ENCODE results near the gene PNLDC1. TPM values are rescaled to one million over a fixed set of nuclear protein-coding genes. Genes with fewer than 3 reads are reported as not detected.

The PNLDC1 gene
- total and polyA plus RNA-seq, 9 of the 15 experiments (the other 6 are each of a cell fraction or from before 2014, with no cell fraction given): 0.12 TPM; not detected in 8

DNA sequence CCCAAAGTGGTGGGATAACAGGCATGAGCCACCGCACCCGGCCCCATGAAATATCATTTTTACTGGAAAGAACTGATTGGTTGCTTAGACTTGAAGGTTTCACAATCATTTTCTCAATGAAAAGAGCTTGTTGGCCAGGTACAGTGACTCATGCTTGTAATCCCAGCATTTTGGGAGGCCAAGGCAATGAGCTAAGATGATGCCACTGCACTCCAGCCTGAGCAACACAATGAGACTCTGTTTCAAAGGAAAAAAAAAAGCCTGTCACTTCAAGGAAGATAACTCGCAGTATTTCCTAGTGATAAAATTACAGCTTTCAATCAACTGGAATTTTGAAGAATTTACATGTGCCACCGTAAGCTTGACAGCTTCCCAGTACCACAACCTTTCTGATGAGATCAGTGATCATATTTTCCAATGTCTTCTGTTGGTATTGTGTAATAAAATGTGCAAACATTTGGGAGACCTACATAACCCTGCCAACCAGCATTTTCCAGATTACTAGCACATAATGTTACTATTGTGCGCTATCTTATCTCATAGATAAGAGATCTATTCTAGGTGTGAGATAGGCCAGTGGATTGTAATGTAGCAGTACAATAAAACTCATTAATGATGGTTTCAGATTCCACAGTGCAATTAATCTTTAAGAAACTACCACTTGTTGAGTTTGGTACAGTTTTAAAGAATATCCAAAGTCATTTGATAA is 7.2 kb downstream of the PNLDC1 start:
- DNase-seq (ENCODE audit: extremely low read depth in 1 of 4, low spot score in 3 of 4): no peak
- peaks cover 13 to 43% of the 10 kb centered on the region in 2 experiments for H3K27me3 ChIP-seq (ENCODE audit: control insufficient read depth in 2 of 2, insufficient read depth in 2 of 2, low read length in 2 of 2)
- no peak for FAIRE-seq
- H2AFZ ChIP-seq (ENCODE audit: low read depth, low read length): no peak overlapping the region
- no peaks in the 10 kb centered on the region for H3K9me3 ChIP-seq (replicated peaks; ENCODE audit: control insufficient read depth, insufficient read depth, low read depth, low read length)
- no peaks in the 10 kb centered on the region for H3K79me2 ChIP-seq (ENCODE audit: control insufficient read depth, insufficient read depth, low read length)
- POLR2A ChIA-PET: interaction anchor here (0.5 to 1.4 kb wide), 4 partner anchors 8 to 1435 kb away, joined by 3 to 8 read pairs (median 6); no protein-coding TSS in a partner anchor
- no peak for ATAC-seq
- CTCF ChIA-PET (ENCODE audit: low intra/inter-chr PET ratio): no interaction called here
- BruUV-seq (replicated peaks): no TSS peak
- no peak overlapping the region for H3K4me2 ChIP-seq (ENCODE audit: insufficient read depth, low read length)
- WGBS (ENCODE audit: insufficient coverage, low coverage, missing lambda C conversion rate): 37% methylated on average over 5 of the region's 5 CpGs
- intact Hi-C loops (cut with micrococcal nuclease) (no loop called here), in situ Hi-C loops (cut with MboI) (no loop called here)
- H3K9me1 ChIP-seq (ENCODE audit: control insufficient read depth, insufficient read depth, low read length): no peaks in the 10 kb centered on the region
- no peaks in the 10 kb centered on the region for H3K36me3 ChIP-seq (ENCODE audit: control insufficient read depth, insufficient read depth, low read length)
- no peak overlapping the region for H3K27ac ChIP-seq (ENCODE audit: extremely low read depth, low read depth, low read length)
- H3K9ac ChIP-seq (ENCODE audit: insufficient read depth in 1 of 2, low read depth in 2 of 2, low read length in 2 of 2): no peak overlapping the region
- peaks cover 0 to 16% of the 10 kb centered on the region in 2 experiments; a peak in 4 of 5 replicates for H3K4me1 ChIP-seq (replicated peaks in 1 of 2; ENCODE audit: control insufficient read depth in 2 of 2, insufficient read depth in 2 of 2, low read length in 2 of 2)
- H4K20me1 ChIP-seq (replicated peaks; ENCODE audit: control insufficient read depth, insufficient read depth, low read length): no peaks in the 10 kb centered on the region
- TF ChIP-seq CEBPB (tag; IDR thresholded peaks at IDR 0.05) (peak; percentile 69), SRSF9 (IDR thresholded peaks at IDR 0.05; ENCODE audit: borderline replicate concordance, low read depth, low read length) (no peak), RBM14 (IDR thresholded peaks at IDR 0.05; ENCODE audit: borderline replicate concordance, insufficient read depth, low read depth, low read length) (no peak), ZNF75A (CRISPR knock-in tag; IDR thresholded peaks at IDR 0.05) (no peak), SETDB1 (IDR thresholded peaks at IDR 0.05; ENCODE audit: low read length) (no peak), MTA2 (IDR thresholded peaks at IDR 0.05; ENCODE audit: low read depth) (no peak), CEBPG (CRISPR knock-in tag; IDR thresholded peaks at IDR 0.05) (no peak), CEBPG (tag; conservative IDR thresholded peaks at IDR 0.05 in 1 of 2, IDR thresholded peaks at IDR 0.05 in 1 of 2) (peak; percentile 49 to 63; a peak in 3 of 4 replicates)
- TF ChIP-seq, protein P1, sequence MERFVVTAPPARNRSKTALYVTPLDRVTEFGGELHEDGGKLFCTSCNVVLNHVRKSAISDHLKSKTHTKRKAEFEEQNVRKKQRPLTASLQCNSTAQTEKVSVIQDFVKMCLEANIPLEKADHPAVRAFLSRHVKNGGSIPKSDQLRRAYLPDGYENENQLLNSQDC (CRISPR knock-in tag; IDR thresholded peaks at IDR 0.05): no peak
- TF ChIP-seq, protein P2, sequence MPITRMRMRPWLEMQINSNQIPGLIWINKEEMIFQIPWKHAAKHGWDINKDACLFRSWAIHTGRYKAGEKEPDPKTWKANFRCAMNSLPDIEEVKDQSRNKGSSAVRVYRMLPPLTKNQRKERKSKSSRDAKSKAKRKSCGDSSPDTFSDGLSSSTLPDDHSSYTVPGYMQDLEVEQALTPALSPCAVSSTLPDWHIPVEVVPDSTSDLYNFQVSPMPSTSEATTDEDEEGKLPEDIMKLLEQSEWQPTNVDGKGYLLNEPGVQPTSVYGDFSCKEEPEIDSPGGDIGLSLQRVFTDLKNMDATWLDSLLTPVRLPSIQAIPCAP (CRISPR knock-in tag; IDR thresholded peaks at IDR 0.05; ENCODE audit: borderline replicate concordance): no peak
- TF ChIP-seq, protein P3, sequence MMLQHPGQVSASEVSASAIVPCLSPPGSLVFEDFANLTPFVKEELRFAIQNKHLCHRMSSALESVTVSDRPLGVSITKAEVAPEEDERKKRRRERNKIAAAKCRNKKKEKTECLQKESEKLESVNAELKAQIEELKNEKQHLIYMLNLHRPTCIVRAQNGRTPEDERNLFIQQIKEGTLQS (IDR thresholded peaks at IDR 0.05): peak; percentile 35; the same call in 1 of the 2 replicates
- TF ChIP-seq, protein P3 (CRISPR knock-in tag; conservative IDR thresholded peaks at IDR 0.05): no peak
- H3K4me3 ChIP-seq: no peak overlapping the region
